HG03103 (cell line): ENCODE results near the gene TMEM9.

Experiments
- ATAC-seq: cut with Tn5 transposase; IDR thresholded peaks from one replicate; pipeline ENCODE4 v1.9.1; 2021; ENCODE audit warnings: low read depth; ENCODE audit not compliant: unreplicated experiment

TMEM9 gene

GRCh38 chr1:201111156-201111555 lies 43.1 kb downstream of the TMEM9 start:
- ATAC-seq: no peak

GRCh38 chr1:201110616-201111015 lies 43.7 kb downstream of the TMEM9 start:
- ATAC-seq: no peak

GRCh38 chr1:201110138-201110537 lies 44.1 kb downstream of the TMEM9 start:
- ATAC-seq: no peak

GRCh38 chr1:201109651-201110050 lies 44.6 kb downstream of the TMEM9 start:
- ATAC-seq: no peak

- no peak for ATAC-seq
Measured at GRCh38 chr1:201108614-201109013, 45.7 kb downstream of the TMEM9 start.

- no peak for ATAC-seq
Measured at GRCh38 chr1:201105688-201106087, 48.6 kb downstream of the TMEM9 start.

GRCh38 chr1:201104141-201104540 lies 50.1 kb downstream of the TMEM9 start:
- no peak for ATAC-seq

- no peak for ATAC-seq
Measured at GRCh38 chr1:201103666-201104065, 50.6 kb downstream of the TMEM9 start.

- ATAC-seq: no peak
Measured at GRCh38 chr1:201100169-201100930, 53.9 kb downstream of the TMEM9 start.

GRCh38 chr1:201098992-201099677 lies 55.1 kb downstream of the TMEM9 start:
- no peak for ATAC-seq

- ATAC-seq: no peak
Measured at GRCh38 chr1:201096977-201097856, 57.1 kb downstream of the TMEM9 start.

- ATAC-seq: no peak
Measured at GRCh38 chr1:201096041-201096461, 58.2 kb downstream of the TMEM9 start.

- ATAC-seq: no peak
Measured at GRCh38 chr1:201095581-201095980, 58.7 kb downstream of the TMEM9 start.

- no peak for ATAC-seq
Measured at GRCh38 chr1:201094832-201095231, 59.4 kb downstream of the TMEM9 start.

GRCh38 chr1:201093962-201094361 lies 60.3 kb downstream of the TMEM9 start:
- no peak for ATAC-seq

- no peak for ATAC-seq
Measured at GRCh38 chr1:201093561-201093960, 60.7 kb downstream of the TMEM9 start.

GRCh38 chr1:201092738-201093137 lies 61.5 kb downstream of the TMEM9 start:
- ATAC-seq: no peak

GRCh38 chr1:201091256-201091655 lies 63.0 kb downstream of the TMEM9 start:
- ATAC-seq: no peak

GRCh38 chr1:201090541-201090940 lies 63.7 kb downstream of the TMEM9 start:
- no peak for ATAC-seq

GRCh38 chr1:201089596-201089995 lies 64.7 kb downstream of the TMEM9 start:
- no peak for ATAC-seq

- no peak for ATAC-seq
Measured at GRCh38 chr1:201088901-201089525, 65.3 kb downstream of the TMEM9 start.
